HG03342 (cell line): ENCODE measurements around the gene HSPBAP1.

Experiments
- ATAC-seq: cut with Tn5 transposase; IDR thresholded peaks from one replicate; pipeline ENCODE4 v1.9.1; 2021; ENCODE audit warnings: mild to moderate bottlenecking, moderate library complexity; ENCODE audit not compliant: unreplicated experiment

HSPBAP1 gene

GRCh38 chr3:122793568-122794416, at the start of gene HSPBAP1:
TSS of gene HSPBAP1 (minus strand) at chr3:122793831. CDS start at chr3:122793680, 151 bp downstream.
- ATAC-seq, result peak; percentile 60

- ATAC-seq, result no peak
These were observed 42.0 kb upstream of the HSPBAP1 start for GRCh38 chr3:122835590-122835989.

- ATAC-seq, result no peak
These were observed 34.6 kb upstream of the HSPBAP1 start for GRCh38 chr3:122828281-122828680.

- no peak for ATAC-seq
These were observed 32.6 kb upstream of the HSPBAP1 start for GRCh38 chr3:122826278-122826677.

GRCh38 chr3:122825460-122825859, 31.8 kb upstream of the HSPBAP1 start:
- ATAC-seq, result no peak

- ATAC-seq, result no peak
These were observed 31.1 kb upstream of the HSPBAP1 start for GRCh38 chr3:122824465-122825381.

GRCh38 chr3:122816587-122816986, 23.0 kb upstream of the HSPBAP1 start:
- ATAC-seq, result no peak

GRCh38 chr3:122810734-122811133, 17.1 kb upstream of the HSPBAP1 start:
- ATAC-seq, result no peak

- ATAC-seq, result no peak
These were observed 10.3 kb upstream of the HSPBAP1 start for GRCh38 chr3:122803977-122804376.

GRCh38 chr3:122802323-122802722, 8.7 kb upstream of the HSPBAP1 start:
- no peak for ATAC-seq

GRCh38 chr3:122800706-122801237, 7.1 kb upstream of the HSPBAP1 start:
- ATAC-seq, result no peak

- ATAC-seq, result no peak
These were observed 6.4 kb upstream of the HSPBAP1 start for GRCh38 chr3:122800031-122800430.

- no peak for ATAC-seq
These were observed 5.7 kb upstream of the HSPBAP1 start for GRCh38 chr3:122799322-122799721.

GRCh38 chr3:122797291-122797690, 3.7 kb upstream of the HSPBAP1 start:
- ATAC-seq, result no peak

GRCh38 chr3:122795674-122796195, 2.1 kb upstream of the HSPBAP1 start:
- ATAC-seq, result no peak

GRCh38 chr3:122794779-122795673, 1.4 kb upstream of the HSPBAP1 start, which contains the start of gene SLC49A4:
TSS of gene SLC49A4 (plus strand) at chr3:122795069. CDS start at chr3:122795193, 124 bp downstream.
- ATAC-seq, result peak; percentile 69

GRCh38 chr3:122794483-122794778, 800 bp upstream of the HSPBAP1 start:
- ATAC-seq, result no peak

- ATAC-seq, result no peak
These were observed 3.9 kb downstream of the HSPBAP1 start for GRCh38 chr3:122789585-122790273.

- ATAC-seq, result no peak
These were observed 5.8 kb downstream of the HSPBAP1 start for GRCh38 chr3:122787872-122788271.

- ATAC-seq, result no peak
These were observed 7.6 kb downstream of the HSPBAP1 start for GRCh38 chr3:122786066-122786465.
